OCI-LY3 (cell line): ENCODE measurements around the gene KDM1B.

Experiments used
- H2AFZ ChIP-seq: fragments of 200-600, 300-600 bp; shearing (Covaris generic); 2 replicates; pipeline ENCODE4 v1.6.0; 2014; ENCODE audit warnings: antibody characterized with exemption, low read depth, low read length
- H3K27ac ChIP-seq: fragments of 200-600, 300-600 bp; sonication (generic); 2 replicates; pipeline ENCODE4 v1.5.1; 2014; ENCODE audit warnings: mild to moderate bottlenecking, low read length, moderate library complexity, mixed read lengths
- H3K27me3 ChIP-seq: fragments of 200-600, 300-600 bp; sonication (generic); 2 replicates; pipeline ENCODE4 v1.6.1; 2014; ENCODE audit warnings: low read depth, low read length, mixed read lengths
- H3K36me3 ChIP-seq: fragments of 200-600, 300-600 bp; sonication (generic); replicated peaks from 2 replicates; pipeline ENCODE3; 2014; ENCODE audit warnings: low read depth, low read length, mixed read lengths
- H3K4me1 ChIP-seq: fragments of 300-600, 200-600 bp; sonication (generic); 2 replicates; pipeline ENCODE4 v1.6.1; 2014; ENCODE audit warnings: low read length, mixed read lengths
- H3K4me2 ChIP-seq: fragments of 200-600, 300-600 bp; sonication (generic); 2 replicates; pipeline ENCODE4 v1.6.1; 2014; ENCODE audit warnings: low read length, mixed read lengths
- H3K4me3 ChIP-seq: fragments of 300-600, 200-600 bp; sonication (generic); 2 replicates; pipeline ENCODE4 v1.5.1; 2014; ENCODE audit warnings: antibody characterized with exemption, mild to moderate bottlenecking, low read length, moderate library complexity
- H3K79me2 ChIP-seq: fragments of 300-600, 200-600 bp; shearing (Covaris generic); 2 replicates; pipeline ENCODE4 v1.6.1; 2014; ENCODE audit warnings: mild to moderate bottlenecking, low read length, mixed read lengths
- H3K9ac ChIP-seq: fragments of 300-600, 200-600 bp; shearing (Covaris generic); 2 replicates; pipeline ENCODE4 v1.6.0; 2014; ENCODE audit warnings: mild to moderate bottlenecking, low read length, moderate library complexity
- H3K9me3 ChIP-seq: fragments of 200-600, 300-600 bp; shearing (Covaris generic); 2 replicates; pipeline ENCODE4 v1.6.1; 2014; ENCODE audit warnings: low read length, mixed read lengths; ENCODE audit not compliant: insufficient read depth
- H4K20me1 ChIP-seq: fragments of 200-600, 300-600 bp; sonication (generic); 2 replicates; pipeline ENCODE4 v1.6.1; 2016; ENCODE audit warnings: low read length, mixed read lengths; ENCODE audit not compliant: insufficient read depth
- CTCF ChIP-seq: fragments of 200-600, 300-600 bp; sonication (generic); IDR thresholded peaks from 2 replicates; pipeline ENCODE4 v1.5.1; 2014; ENCODE audit warnings: antibody characterized with exemption, low read length, low read depth
- EZH2phosphoT487 ChIP-seq: fragments of 200-600 bp; shearing (Covaris generic); IDR thresholded peaks from 2 replicates; pipeline ENCODE4 v1.6.1; 2018; ENCODE audit warnings: antibody characterized with exemption, mixed run types, low read depth

KDM1B gene

DNA sequence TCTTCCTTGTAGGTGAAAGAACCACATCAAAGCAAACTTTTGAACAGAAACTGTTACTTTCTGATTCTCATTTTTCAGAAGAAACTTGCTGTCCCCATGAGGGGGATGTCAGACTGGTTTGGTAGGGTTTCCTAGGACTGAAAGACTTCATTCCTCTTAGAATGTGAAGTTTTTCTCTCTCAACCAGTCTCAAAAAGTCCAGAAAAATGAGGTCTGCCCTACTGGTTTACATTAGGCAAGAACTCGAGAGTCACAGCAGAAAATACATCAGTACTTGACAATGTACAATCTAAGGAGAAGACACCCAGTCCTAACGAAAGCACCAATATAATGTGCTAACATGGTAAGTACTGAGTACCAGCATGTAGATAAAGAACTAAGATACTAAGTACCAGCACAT lies 20.1 kb upstream of the KDM1B start:
- no peak overlapping the region for H2AFZ ChIP-seq
- no peaks in the 10 kb centered on the region for H3K9me3 ChIP-seq
- no peaks in the 10 kb centered on the region for H4K20me1 ChIP-seq

GRCh38 chr6:18136260-18136659 lies 19.0 kb upstream of the KDM1B start:
- Histone ChIP-seq H3K27me3 (no peaks in the 10 kb centered on the region), H3K27ac (no peak overlapping the region), H3K4me1 (peaks cover 5% of the 10 kb centered on the region; the same call in 1 of the 2 replicates), H3K9ac (no peak overlapping the region), H4K20me1 (no peaks in the 10 kb centered on the region), H3K79me2 (no peaks in the 10 kb centered on the region), H3K4me2 (no peak overlapping the region), H3K4me3 (no peak overlapping the region), H2AFZ (no peak overlapping the region), H3K9me3 (no peaks in the 10 kb centered on the region), H3K36me3 (no peaks in the 10 kb centered on the region)
- TF ChIP-seq CTCF (no peak), EZH2phosphoT487 (no peak)

More for the DNA sequence above, 20.1 kb upstream of the KDM1B start:
- H3K36me3 ChIP-seq = no peaks in the 10 kb centered on the region
- no peaks in the 10 kb centered on the region for H3K27me3 ChIP-seq
- H3K27ac ChIP-seq = no peak overlapping the region
- no peak for TF ChIP-seq EZH2phosphoT487
- TF ChIP-seq CTCF = no peak
- no peak overlapping the region for H3K4me2 ChIP-seq
- H3K79me2 ChIP-seq = no peaks in the 10 kb centered on the region
- H3K4me3 ChIP-seq = no peak overlapping the region
- peaks cover 5% of the 10 kb centered on the region; the same call in 1 of the 2 replicates for H3K4me1 ChIP-seq
- H3K9ac ChIP-seq = no peak overlapping the region

DNA sequence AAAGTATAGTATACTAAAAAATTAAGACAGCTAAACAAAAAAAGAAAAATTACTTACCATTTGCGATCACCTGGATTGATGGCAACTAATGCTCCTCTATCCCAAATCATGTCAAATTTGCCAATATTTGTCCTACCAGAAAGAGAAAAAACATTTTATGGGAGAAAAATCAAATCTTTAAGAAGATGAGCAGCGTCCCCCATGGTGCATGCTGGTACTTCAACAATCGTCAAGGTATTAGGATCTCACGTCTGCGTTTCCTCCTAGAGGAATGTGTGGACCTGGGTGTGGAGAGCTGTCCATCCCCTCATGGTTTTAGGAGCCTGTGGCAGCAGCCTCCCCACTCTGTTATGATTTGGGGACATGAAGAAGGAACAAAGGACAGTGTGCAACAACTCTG lies 16.3 kb upstream of the KDM1B start:
- H3K9me3 ChIP-seq = no peaks in the 10 kb centered on the region
- H3K27ac ChIP-seq = no peak overlapping the region
- H3K4me2 ChIP-seq = no peak overlapping the region
- H3K79me2 ChIP-seq = no peaks in the 10 kb centered on the region
- H3K4me3 ChIP-seq = no peak overlapping the region
- H3K9ac ChIP-seq = no peak overlapping the region
- TF ChIP-seq CTCF (no peak), EZH2phosphoT487 (no peak)
- H4K20me1 ChIP-seq = no peaks in the 10 kb centered on the region
- H3K36me3 ChIP-seq = no peaks in the 10 kb centered on the region
- peaks cover 5% of the 10 kb centered on the region; the same call in 1 of the 2 replicates for H3K4me1 ChIP-seq
- no peaks in the 10 kb centered on the region for H3K27me3 ChIP-seq
- no peak overlapping the region for H2AFZ ChIP-seq

DNA sequence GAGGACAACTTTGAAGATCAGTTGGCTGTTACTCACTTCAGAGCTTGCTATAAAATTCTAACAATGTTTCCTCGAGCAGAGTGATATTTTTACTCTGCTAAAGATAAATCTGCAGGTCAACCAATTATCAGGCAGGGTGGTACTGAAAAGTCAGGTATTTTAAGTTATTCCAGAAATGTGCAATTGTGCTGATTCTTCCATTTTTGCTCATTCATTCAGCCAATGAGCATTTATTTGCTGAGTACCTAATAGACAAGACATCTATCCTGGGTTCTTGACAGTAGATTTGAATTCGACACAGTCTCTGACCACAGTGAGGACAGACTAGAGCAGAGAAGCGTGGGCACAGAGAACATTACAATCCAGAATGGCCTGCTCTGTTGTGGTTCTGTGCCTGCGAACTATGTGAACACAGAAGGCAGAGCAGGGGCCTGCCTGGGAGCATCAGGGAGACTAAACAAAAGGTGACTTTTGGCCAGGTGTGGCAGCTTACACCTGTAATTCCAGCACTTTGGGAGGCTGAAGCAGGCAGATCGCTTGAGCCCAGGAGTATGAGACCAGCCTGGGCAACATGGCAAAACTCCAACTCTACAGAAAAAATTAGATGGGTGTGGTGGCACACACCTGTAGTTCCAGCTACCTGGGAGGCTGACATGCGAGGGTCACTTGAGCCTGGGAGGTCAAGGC lies 15.1 kb upstream of the KDM1B start:
- no peaks in the 10 kb centered on the region for H3K79me2 ChIP-seq
- no peaks in the 10 kb centered on the region for H3K27me3 ChIP-seq
- no peaks in the 10 kb centered on the region for H3K36me3 ChIP-seq
- H2AFZ ChIP-seq = no peak overlapping the region
- H4K20me1 ChIP-seq = no peaks in the 10 kb centered on the region
- H3K27ac ChIP-seq = no peak overlapping the region
- H3K4me2 ChIP-seq = no peak overlapping the region
- no peak overlapping the region for H3K9ac ChIP-seq
- H3K9me3 ChIP-seq = no peaks in the 10 kb centered on the region
- no peak overlapping the region for H3K4me3 ChIP-seq
- H3K4me1 ChIP-seq = peaks cover 2% of the 10 kb centered on the region; the same call in 1 of the 2 replicates
- TF ChIP-seq EZH2phosphoT487 = no peak
- no peak for TF ChIP-seq CTCF
